Nephron progenitor cell (in vitro differentiated cells): Measurements from ENCODE around the gene CASKIN2.

Experiments
- DNase-seq: peaks from one replicate; pipeline ENCODE4 v3.0.0; 2021
- H3K27ac Mint-ChIP-seq: 2 replicates; pipeline ENCODE4 v1.8.0; 2021; ENCODE audit warnings: mild to moderate bottlenecking, moderate library complexity, mixed read lengths
- H3K27me3 Mint-ChIP-seq: 2 replicates; pipeline ENCODE4 v1.8.0; 2021; ENCODE audit warnings: mild to moderate bottlenecking, low read depth, mixed read lengths; ENCODE audit not compliant: poor library complexity
- H3K36me3 Mint-ChIP-seq: 2 replicates; pipeline ENCODE4 v1.8.0; 2021; ENCODE audit warnings: low read depth, mixed read lengths
- H3K4me1 Mint-ChIP-seq: 2 replicates; pipeline ENCODE4 v1.8.0; 2021; ENCODE audit warnings: mixed read lengths
- H3K4me3 Mint-ChIP-seq: 2 replicates; pipeline ENCODE4 v1.8.0; 2021; ENCODE audit warnings: mild to moderate bottlenecking, moderate library complexity, mixed read lengths
- H3K9me3 Mint-ChIP-seq: 2 replicates; pipeline ENCODE4 v1.8.0; 2021; ENCODE audit warnings: mild to moderate bottlenecking, moderate library complexity, mixed read lengths
- TF ChIP-seq, protein P1 (sequence below): fragments of 200-600 bp; sonication (generic); IDR thresholded peaks from 2 replicates; pipeline ENCODE4 v1.5.0; 2021; ENCODE audit warnings: antibody characterized with exemption

CASKIN2 gene

GRCh38 chr17:75561927-75562603 lies 46.7 kb upstream of the CASKIN2 start:
- Mint-ChIP-seq H3K36me3 (no peaks in the 10 kb centered on the region), H3K4me3 (no peak overlapping the region), H3K27me3 (no peaks in the 10 kb centered on the region), H3K27ac (no peak overlapping the region), H3K9me3 (no peaks in the 10 kb centered on the region), H3K4me1 (peaks cover 43% of the 10 kb centered on the region)
- DNase-seq = no peak
- TF ChIP-seq, protein P1, sequence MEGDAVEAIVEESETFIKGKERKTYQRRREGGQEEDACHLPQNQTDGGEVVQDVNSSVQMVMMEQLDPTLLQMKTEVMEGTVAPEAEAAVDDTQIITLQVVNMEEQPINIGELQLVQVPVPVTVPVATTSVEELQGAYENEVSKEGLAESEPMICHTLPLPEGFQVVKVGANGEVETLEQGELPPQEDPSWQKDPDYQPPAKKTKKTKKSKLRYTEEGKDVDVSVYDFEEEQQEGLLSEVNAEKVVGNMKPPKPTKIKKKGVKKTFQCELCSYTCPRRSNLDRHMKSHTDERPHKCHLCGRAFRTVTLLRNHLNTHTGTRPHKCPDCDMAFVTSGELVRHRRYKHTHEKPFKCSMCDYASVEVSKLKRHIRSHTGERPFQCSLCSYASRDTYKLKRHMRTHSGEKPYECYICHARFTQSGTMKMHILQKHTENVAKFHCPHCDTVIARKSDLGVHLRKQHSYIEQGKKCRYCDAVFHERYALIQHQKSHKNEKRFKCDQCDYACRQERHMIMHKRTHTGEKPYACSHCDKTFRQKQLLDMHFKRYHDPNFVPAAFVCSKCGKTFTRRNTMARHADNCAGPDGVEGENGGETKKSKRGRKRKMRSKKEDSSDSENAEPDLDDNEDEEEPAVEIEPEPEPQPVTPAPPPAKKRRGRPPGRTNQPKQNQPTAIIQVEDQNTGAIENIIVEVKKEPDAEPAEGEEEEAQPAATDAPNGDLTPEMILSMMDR = no peak

- no peaks in the 10 kb centered on the region for H3K36me3 Mint-ChIP-seq
- no peak overlapping the region for H3K27ac Mint-ChIP-seq
- DNase-seq = no peak
- H3K4me1 Mint-ChIP-seq = peaks cover 33% of the 10 kb centered on the region
- H3K4me3 Mint-ChIP-seq = no peak overlapping the region
- no peaks in the 10 kb centered on the region for H3K9me3 Mint-ChIP-seq
- TF ChIP-seq, protein P1 = no peak
- no peaks in the 10 kb centered on the region for H3K27me3 Mint-ChIP-seq
These were observed 44.7 kb upstream of the CASKIN2 start for GRCh38 chr17:75559958-75560533.

- Mint-ChIP-seq H3K4me3 (no peak overlapping the region), H3K27me3 (no peaks in the 10 kb centered on the region), H3K27ac (no peak overlapping the region), H3K4me1 (peaks cover 35% of the 10 kb centered on the region), H3K9me3 (no peaks in the 10 kb centered on the region), H3K36me3 (no peaks in the 10 kb centered on the region)
- no peak for DNase-seq
- TF ChIP-seq, protein P1 = no peak
These were observed 43.6 kb upstream of the CASKIN2 start for GRCh38 chr17:75558666-75559530.

DNA sequence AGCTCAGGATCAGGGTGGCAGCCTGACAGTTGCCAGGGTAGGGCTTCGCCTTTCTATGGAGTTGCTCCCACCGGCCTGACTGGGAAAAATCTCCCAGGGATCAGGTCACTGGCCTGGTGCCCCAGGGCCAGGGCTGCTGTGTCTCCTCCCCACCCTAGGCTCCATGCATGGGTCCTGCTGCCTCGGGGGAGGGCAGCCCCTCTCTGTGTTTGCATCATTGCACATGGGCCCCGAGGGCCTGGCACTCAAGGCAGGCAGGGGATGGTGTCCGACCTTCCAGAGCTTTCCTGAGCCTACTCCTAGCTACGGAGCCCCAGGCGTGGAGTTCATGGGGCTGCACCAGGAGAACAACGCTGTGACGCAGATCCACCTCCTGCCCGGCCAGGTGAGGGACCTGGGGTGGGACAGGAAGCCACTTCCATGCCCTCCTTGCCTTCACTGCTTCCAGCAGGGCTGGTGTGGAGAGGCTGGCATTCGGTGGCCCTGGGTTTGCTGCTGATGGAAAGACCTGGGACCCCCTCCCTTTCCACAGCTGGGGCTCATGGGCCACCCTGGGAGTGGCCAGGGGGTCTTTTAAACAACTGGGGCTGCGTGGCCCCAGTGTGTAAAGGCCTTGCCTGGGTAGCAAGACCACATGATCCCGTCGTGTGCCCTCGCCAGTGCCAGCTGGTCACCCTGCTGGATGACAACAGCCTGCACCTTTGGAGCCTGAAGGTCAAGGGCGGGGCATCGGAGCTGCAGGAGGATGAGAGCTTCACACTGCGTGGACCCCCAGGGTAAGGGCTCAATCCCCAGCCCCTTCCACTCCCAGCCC lies 42.7 kb upstream of the CASKIN2 start:
- H3K27me3 Mint-ChIP-seq = no peaks in the 10 kb centered on the region
- TF ChIP-seq, protein P1 = no peak
- no peak overlapping the region for H3K4me3 Mint-ChIP-seq
- no peaks in the 10 kb centered on the region for H3K9me3 Mint-ChIP-seq
- H3K36me3 Mint-ChIP-seq = no peaks in the 10 kb centered on the region
- H3K4me1 Mint-ChIP-seq = peaks cover 43% of the 10 kb centered on the region
- no peak overlapping the region for H3K27ac Mint-ChIP-seq
- DNase-seq = no peak

- TF ChIP-seq, protein P1 = no peak
- Mint-ChIP-seq H3K27ac (no peak overlapping the region), H3K36me3 (no peaks in the 10 kb centered on the region), H3K9me3 (no peaks in the 10 kb centered on the region), H3K4me3 (no peak overlapping the region), H3K27me3 (no peaks in the 10 kb centered on the region), H3K4me1 (peaks cover 49% of the 10 kb centered on the region)
- peak; percentile 61 for DNase-seq
These were observed 41.9 kb upstream of the CASKIN2 start for GRCh38 chr17:75557075-75557851.
